Sigmoid colon (tissue), 4 donors: ENCODE data around the gene NDST3.

ENCODE experiments used
- CTCF ChIP-seq, 4 experiments: fragments of 450-650 bp in 3 of 4; fragments of 200-600 bp in 1 of 4; IDR thresholded peaks; one replicate each; pipeline ENCODE4 v1.5.1; 2016 to 2019; ENCODE audit warnings: antibody characterized with exemption in 4 of 4, mild to moderate bottlenecking in 3 of 4, moderate library complexity in 2 of 4
- EP300 ChIP-seq, 4 donors: sonication (generic); formaldehyde crosslinking; IDR thresholded peaks; one replicate each; pipeline ENCODE4 v1.6.1; 2017; ENCODE audit warnings: antibody characterized with exemption in 4 of 4
- POLR2A ChIP-seq, 2 donors: fragments of 450-650 bp; IDR thresholded peaks; one replicate each; pipeline ENCODE4 v1.6.1; 2016; ENCODE audit warnings: antibody characterized with exemption in 2 of 2, mild to moderate bottlenecking in 2 of 2, moderate library complexity in 2 of 2
- POLR2AphosphoS5 ChIP-seq, 4 donors: sonication (generic); formaldehyde crosslinking; IDR thresholded peaks; one replicate each; pipeline ENCODE4 v1.6.1; 2017; ENCODE audit warnings: antibody characterized with exemption in 4 of 4

- TF ChIP-seq POLR2A (IDR thresholded peaks at IDR 0.05), result no peak
- TF ChIP-seq POLR2AphosphoS5 (IDR thresholded peaks at IDR 0.05), result no peak
- no peak for TF ChIP-seq CTCF (IDR thresholded peaks at IDR 0.05)
- TF ChIP-seq EP300 (IDR thresholded peaks at IDR 0.05), result no peak
Observed at GRCh38 chr4:118237531-118237930, 203.2 kb downstream of the NDST3 start.
